HL-60 (cell line): ENCODE data around the gene LHX2.

Experiments used
- DNase-seq, 2 experiments: peaks; one replicate each; pipeline ENCODE4 v3.0.0-alpha.2; 2010 to 2020; ENCODE audit warnings: low read depth in 1 of 2, low spot score in 1 of 2
- H3K27ac ChIP-seq: fragments of 250-450 bp; sonication (Bioruptor Pico); replicated peaks from 2 replicates; pipeline ENCODE4 v1.5.1; 2020; ENCODE audit warnings: mild to moderate bottlenecking, moderate library complexity
- H3K27me3 ChIP-seq: fragments of 250-450 bp; sonication (Bioruptor Pico); 2 replicates; pipeline ENCODE4 v1.5.1; 2021; ENCODE audit warnings: mild to moderate bottlenecking, moderate library complexity; ENCODE audit not compliant: insufficient read depth, poor library complexity, severe bottlenecking
- H3K4me3 ChIP-seq: replicated peaks from 2 replicates; pipeline ENCODE4 v1.5.1; 2011; ENCODE audit warnings: mild to moderate bottlenecking, control low read depth, low read length; ENCODE audit not compliant: insufficient read depth
- CTCF ChIP-seq: IDR thresholded peaks from one replicate; pipeline ENCODE4 v1.5.1; 2011; ENCODE audit warnings: low read length, control low read depth, inconsistent platforms; ENCODE audit not compliant: insufficient read depth
- GABPA ChIP-seq: IDR thresholded peaks from 2 replicates; pipeline ENCODE4 v1.6.1; 2012; ENCODE audit warnings: low read depth
- POLR2AphosphoS5 ChIP-seq: IDR thresholded peaks from 2 replicates; pipeline ENCODE4 v1.6.1; 2012; ENCODE audit warnings: low read depth
- REST ChIP-seq: IDR thresholded peaks from 2 replicates; pipeline ENCODE4 v1.6.1; 2012; ENCODE audit warnings: low read depth; ENCODE audit not compliant: insufficient replicate concordance
- SPI1 ChIP-seq: IDR thresholded peaks from 2 replicates; pipeline ENCODE4 v1.6.1; 2012; ENCODE audit warnings: low read depth, mild to moderate bottlenecking, borderline replicate concordance

LHX2 gene

GRCh38 chr9:124033967-124034366, 22.4 kb downstream of the LHX2 start:
- H3K4me3 ChIP-seq = no peak overlapping the region
- no peak for DNase-seq
- no peak overlapping the region for H3K27ac ChIP-seq
- TF ChIP-seq POLR2AphosphoS5 (no peak), REST (no peak), GABPA (no peak), SPI1 (no peak), CTCF (no peak)
- H3K27me3 ChIP-seq = peaks cover 17% of the 10 kb centered on the region

GRCh38 chr9:124035001-124035650, 23.6 kb downstream of the LHX2 start:
- no peak for TF ChIP-seq CTCF
- Histone ChIP-seq H3K4me3 (no peak overlapping the region), H3K27ac (no peak overlapping the region), H3K27me3 (peaks cover 10% of the 10 kb centered on the region)
- DNase-seq = no peak

GRCh38 chr9:124036578-124036977, 25.0 kb downstream of the LHX2 start:
- Histone ChIP-seq H3K4me3 (no peak overlapping the region), H3K27me3 (no peaks in the 10 kb centered on the region), H3K27ac (no peak overlapping the region)
- DNase-seq = no peak
- TF ChIP-seq GABPA = no peak
- no peak for TF ChIP-seq SPI1
- TF ChIP-seq POLR2AphosphoS5 = no peak
- no peak for TF ChIP-seq CTCF
- no peak for TF ChIP-seq REST

GRCh38 chr9:124037790-124038189, 26.2 kb downstream of the LHX2 start:
- no peak overlapping the region for H3K27ac ChIP-seq
- H3K4me3 ChIP-seq = no peak overlapping the region
- TF ChIP-seq POLR2AphosphoS5 = no peak
- no peak for TF ChIP-seq SPI1
- TF ChIP-seq REST = no peak
- DNase-seq = no peak
- no peaks in the 10 kb centered on the region for H3K27me3 ChIP-seq
